ENCODE measurements around the gene TTLL11.

GRCh38 chr9:122058051-122058450 is 35.1 kb downstream of the TTLL11 start:
- no peak for TF ChIP-seq GATA2 (IDR thresholded peaks at IDR 0.05; ENCODE audit: low read depth, low read length)
- no peak for TF ChIP-seq GATA3 (IDR thresholded peaks at IDR 0.05; ENCODE audit: low read depth, low read length)

Measured in SH-SY5Y (cell line).